PC-9 (cell line): ENCODE data around the gene LBX2.

Experiments used
- EZH2 ChIP-seq: fragments of 200-600 bp; sonication (generic); IDR thresholded peaks from 2 replicates; pipeline ENCODE4 v1.8.0; 2017; ENCODE audit warnings: antibody characterized with exemption, low read depth
- TF ChIP-seq, protein P1 (sequence below): fragments of 200-600 bp; sonication (generic); conservative IDR thresholded peaks from 2 replicates; pipeline ENCODE4 v1.6.1; 2017; ENCODE audit warnings: mixed run types, antibody characterized with exemption, mild to moderate bottlenecking, moderate library complexity

DNA sequence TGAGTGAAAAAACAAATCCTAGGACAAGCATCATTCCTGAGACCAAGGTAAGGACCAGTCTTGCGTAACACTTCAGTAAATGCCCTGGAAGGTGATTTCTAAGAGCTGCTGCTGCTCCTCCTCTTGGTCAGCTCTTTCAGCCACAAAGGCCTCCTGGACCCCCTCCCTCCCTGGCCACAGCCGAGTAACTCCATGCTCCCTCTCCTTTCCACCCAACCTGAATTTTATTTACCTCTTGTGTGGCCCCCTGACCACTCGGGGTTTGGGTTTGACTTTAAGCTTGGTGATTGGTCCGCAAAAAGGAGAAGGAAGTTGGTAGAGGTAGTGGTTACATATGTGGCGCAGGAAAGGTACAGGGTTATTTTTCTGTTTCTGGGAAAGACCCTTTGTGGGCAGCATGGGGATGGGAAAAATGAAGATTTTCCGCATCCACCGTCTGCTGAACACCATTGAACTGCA lies 39.5 kb upstream of the LBX2 start:
- TF ChIP-seq, protein P1, sequence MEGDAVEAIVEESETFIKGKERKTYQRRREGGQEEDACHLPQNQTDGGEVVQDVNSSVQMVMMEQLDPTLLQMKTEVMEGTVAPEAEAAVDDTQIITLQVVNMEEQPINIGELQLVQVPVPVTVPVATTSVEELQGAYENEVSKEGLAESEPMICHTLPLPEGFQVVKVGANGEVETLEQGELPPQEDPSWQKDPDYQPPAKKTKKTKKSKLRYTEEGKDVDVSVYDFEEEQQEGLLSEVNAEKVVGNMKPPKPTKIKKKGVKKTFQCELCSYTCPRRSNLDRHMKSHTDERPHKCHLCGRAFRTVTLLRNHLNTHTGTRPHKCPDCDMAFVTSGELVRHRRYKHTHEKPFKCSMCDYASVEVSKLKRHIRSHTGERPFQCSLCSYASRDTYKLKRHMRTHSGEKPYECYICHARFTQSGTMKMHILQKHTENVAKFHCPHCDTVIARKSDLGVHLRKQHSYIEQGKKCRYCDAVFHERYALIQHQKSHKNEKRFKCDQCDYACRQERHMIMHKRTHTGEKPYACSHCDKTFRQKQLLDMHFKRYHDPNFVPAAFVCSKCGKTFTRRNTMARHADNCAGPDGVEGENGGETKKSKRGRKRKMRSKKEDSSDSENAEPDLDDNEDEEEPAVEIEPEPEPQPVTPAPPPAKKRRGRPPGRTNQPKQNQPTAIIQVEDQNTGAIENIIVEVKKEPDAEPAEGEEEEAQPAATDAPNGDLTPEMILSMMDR, result no peak
- TF ChIP-seq EZH2, result no peak
